Measurements from ENCODE around the gene STK39.

- TF ChIP-seq CTCF (conservative IDR thresholded peaks at IDR 0.05; ENCODE audit: low read length) (no peak), EZH2phosphoT487 (IDR thresholded peaks at IDR 0.05; ENCODE audit: borderline replicate concordance, low read depth, low read length) (no peak)
Observed at GRCh38 chr2:168171059-168171762, 76.2 kb downstream of the STK39 start.
